ENCODE results near the gene HELZ. TPM values are rescaled to one million over a fixed set of nuclear protein-coding genes. Genes with fewer than 3 reads are reported as not detected.

Gene HELZ
- total and polyA plus RNA-seq, 7 donors = 1.8 to 55.7 (median 30.8) TPM

- no peak for TF ChIP-seq CTCF (IDR thresholded peaks at IDR 0.05)
- DNase-seq (no peak), ATAC-seq (no peak)
- 83 to 90% (median 89%) methylated on average over 9 of the region's 9 CpGs for WGBS, 3 donors
- Histone ChIP-seq H3K4me1 (peaks cover 3% of the 10 kb centered on the region), H3K27me3 (ENCODE audit: insufficient read depth in 3 of 3, low read length in 2 of 3) (no peaks in the 10 kb centered on the region), H3K9me3 (no peaks in the 10 kb centered on the region), H3K27ac (no peak overlapping the region), H3K4me3 (no peak overlapping the region), H3K36me3 (ENCODE audit: insufficient read depth in 1 of 2, low read depth in 1 of 2) (peaks cover 0 to 46% of the 10 kb centered on the region in 2 donors)
- intact Hi-C loops (cut with DNase I) = loop anchor here (2.0 to 5.0 kb wide), 2 partner anchors 46 to 429 kb away; no protein-coding TSS in a partner anchor
These were observed 88.5 kb downstream of the HELZ start for GRCh38 chr17:67156269-67157199.

GRCh38 chr17:67152824-67153223, 92.2 kb downstream of the HELZ start:
- intact Hi-C loops (cut with DNase I) = no loop called here
- H3K4me1 ChIP-seq = no peaks in the 10 kb centered on the region
- no peaks in the 10 kb centered on the region for H3K27me3 ChIP-seq (ENCODE audit: insufficient read depth in 3 of 3, low read length in 2 of 3)
- no peaks in the 10 kb centered on the region for H3K9me3 ChIP-seq
- WGBS, 3 donors = 87 to 94% (median 88%) methylated on average over 2 of the region's 2 CpGs
- no peak for TF ChIP-seq CTCF (IDR thresholded peaks at IDR 0.05)
- H3K27ac ChIP-seq = no peak overlapping the region
- DNase-seq (no peak), ATAC-seq (no peak)
- no peak overlapping the region for H3K4me3 ChIP-seq
- peaks cover 3 to 56% of the 10 kb centered on the region in 2 donors for H3K36me3 ChIP-seq (ENCODE audit: insufficient read depth in 1 of 2, low read depth in 1 of 2)

- DNase-seq (no peak), ATAC-seq (peak; percentile 25 to 58 (median 54))
- Histone ChIP-seq H3K27me3 (ENCODE audit: insufficient read depth in 3 of 3, low read length in 2 of 3) (no peaks in the 10 kb centered on the region), H3K4me1 (no peaks in the 10 kb centered on the region), H3K36me3 (ENCODE audit: insufficient read depth in 1 of 2, low read depth in 1 of 2) (peaks cover 3 to 68% of the 10 kb centered on the region in 2 donors), H3K27ac (no peak overlapping the region), H3K4me3 (no peak overlapping the region), H3K9me3 (no peaks in the 10 kb centered on the region)
- intact Hi-C loops (cut with DNase I) = no loop called here
- no peak for TF ChIP-seq CTCF (IDR thresholded peaks at IDR 0.05)
- whole genome bisulfite sequencing, 3 donors = 65 to 93% (median 93%) methylated on average over 2 of the region's 2 CpGs
These were observed 93.3 kb downstream of the HELZ start for GRCh38 chr17:67151717-67152116.

GRCh38 chr17:67150826-67151225, 94.2 kb downstream of the HELZ start:
- Histone ChIP-seq H3K36me3 (ENCODE audit: insufficient read depth in 1 of 2, low read depth in 1 of 2) (peaks cover 5 to 76% of the 10 kb centered on the region in 2 donors), H3K9me3 (no peaks in the 10 kb centered on the region), H3K27me3 (ENCODE audit: insufficient read depth in 3 of 3, low read length in 2 of 3) (no peaks in the 10 kb centered on the region), H3K4me1 (no peaks in the 10 kb centered on the region), H3K27ac (no peak overlapping the region), H3K4me3 (no peak overlapping the region)
- 88 to 94% (median 91%) methylated on average over 3 of the region's 3 CpGs for WGBS, 3 donors
- ATAC-seq = no peak
- DNase-seq = no peak
- no peak for TF ChIP-seq CTCF (IDR thresholded peaks at IDR 0.05)
- intact Hi-C loops (cut with DNase I) = no loop called here
